GM23248 (cell line): ENCODE data around the gene WDR70. TPM values are rescaled to one million over a fixed set of nuclear protein-coding genes. Genes with fewer than 3 reads are reported as not detected.
"Not testable (repeated sequence)": the region's sequence is repeated elsewhere in the genome, so short reads cannot be mapped to it uniquely, and the experiment has no call there.

Experiments used
- DNase-seq: peaks from one replicate; pipeline ENCODE4 v3.0.0-alpha.2; 2015
- H2AFZ ChIP-seq: fragments of 200-600 bp; sonication (generic); 2 replicates; pipeline ENCODE4 v1.6.1; 2016; ENCODE audit warnings: antibody characterized with exemption
- H3F3A ChIP-seq: fragments of 200-600 bp; sonication (generic); 2 replicates; pipeline ENCODE4 v1.6.1; 2016; ENCODE audit warnings: mild to moderate bottlenecking, antibody characterized with exemption, mixed run types; ENCODE audit not compliant: insufficient read depth
- H3K27ac ChIP-seq: fragments of 200-600 bp; sonication (generic); 2 replicates; pipeline ENCODE4 v1.5.1; 2016; ENCODE audit warnings: mild to moderate bottlenecking
- H3K27me3 ChIP-seq: fragments of 200-600 bp; sonication (generic); replicated peaks from 2 replicates; pipeline ENCODE4 v1.6.1; 2016; ENCODE audit warnings: mild to moderate bottlenecking; ENCODE audit not compliant: insufficient read depth
- H3K36me3 ChIP-seq: fragments of 200-600 bp; sonication (generic); 2 replicates; pipeline ENCODE4 v1.6.1; 2016; ENCODE audit warnings: low read depth, mild to moderate bottlenecking
- H3K4me1 ChIP-seq: fragments of 200-600 bp; sonication (generic); 2 replicates; pipeline ENCODE4 v1.6.1; 2016; ENCODE audit warnings: mild to moderate bottlenecking; ENCODE audit not compliant: insufficient read depth
- H3K4me2 ChIP-seq: fragments of 200-600 bp; sonication (generic); one replicate; pipeline ENCODE4 v1.6.1; 2016; ENCODE audit warnings: mild to moderate bottlenecking; ENCODE audit not compliant: unreplicated experiment
- H3K4me3 ChIP-seq: fragments of 200-600 bp; sonication (generic); 2 replicates; pipeline ENCODE4 v1.5.1; 2016; ENCODE audit warnings: mild to moderate bottlenecking
- H3K79me2 ChIP-seq: fragments of 200-600 bp; sonication (generic); 2 replicates; pipeline ENCODE4 v1.6.1; 2016; ENCODE audit warnings: mild to moderate bottlenecking; ENCODE audit not compliant: insufficient read depth
- H3K9ac ChIP-seq: fragments of 200-600 bp; sonication (generic); 2 replicates; pipeline ENCODE4 v1.6.1; 2016; ENCODE audit warnings: mild to moderate bottlenecking
- H3K9me2 ChIP-seq: fragments of 200-600 bp; sonication (generic); 2 replicates; pipeline ENCODE4 v1.6.1; 2016; ENCODE audit warnings: mixed run types, mild to moderate bottlenecking, moderate library complexity; ENCODE audit not compliant: insufficient read depth
- H3K9me3 ChIP-seq: fragments of 200-600 bp; sonication (generic); one replicate; pipeline ENCODE4 v1.6.1; 2017; ENCODE audit warnings: low read depth
- H4K20me1 ChIP-seq: fragments of 200-600 bp; sonication (generic); 2 replicates; pipeline ENCODE4 v1.6.0; 2016; ENCODE audit not compliant: insufficient read depth
- EZH2 ChIP-seq: fragments of 200-600 bp; sonication (generic); IDR thresholded peaks from 2 replicates; pipeline ENCODE4 v1.6.1; 2018; ENCODE audit warnings: antibody characterized with exemption, mild to moderate bottlenecking; ENCODE audit not compliant: insufficient read depth, poor library complexity, severe bottlenecking
- EZH2phosphoT487 ChIP-seq: fragments of 200-600 bp; sonication (generic); IDR thresholded peaks from 2 replicates; pipeline ENCODE4 v1.6.1; 2018; ENCODE audit warnings: antibody characterized with exemption, moderate library complexity, mild to moderate bottlenecking, low read depth; ENCODE audit not compliant: insufficient read depth
- WGBS, 2 experiments: methylation state at CpG; one replicate each; pipeline ENCODE4 v1.1.6; 2015 to 2017; ENCODE audit warnings: low lambda C conversion rate in 2 of 2, low coverage in 1 of 2; ENCODE audit errors: missing lambda C conversion rate in 2 of 2; 5-methylcytosine and 5-hydroxymethylcytosine counted together
- in situ Hi-C: fragments of 300-500 bp; cut with MboI; formaldehyde crosslinking; loops from 2 replicates; pipeline ENCODE4 v1.15.0; 2020
- polyA plus RNA-seq: library from polyadenylated mRNA; unstranded; fragments of >200 nt; fragmentation: Nextera tagmentation; extraction: Ambion mirVana; gene quantifications from 2 replicates; pipeline ENCODE4 v1.2.1, GENCODE V29; 2016
- total RNA-seq: library from RNA; depleted of rRNA; stranded (reverse); fragments of >200 nt; shearing (Covaris generic); gene quantifications from 2 replicates; pipeline ENCODE4 v1.2.3, GENCODE V29; 2014

WDR70 gene
- total and polyA plus RNA-seq, 2 experiments from 2014 or later, result 20.8 to 24.9 TPM

DNA sequence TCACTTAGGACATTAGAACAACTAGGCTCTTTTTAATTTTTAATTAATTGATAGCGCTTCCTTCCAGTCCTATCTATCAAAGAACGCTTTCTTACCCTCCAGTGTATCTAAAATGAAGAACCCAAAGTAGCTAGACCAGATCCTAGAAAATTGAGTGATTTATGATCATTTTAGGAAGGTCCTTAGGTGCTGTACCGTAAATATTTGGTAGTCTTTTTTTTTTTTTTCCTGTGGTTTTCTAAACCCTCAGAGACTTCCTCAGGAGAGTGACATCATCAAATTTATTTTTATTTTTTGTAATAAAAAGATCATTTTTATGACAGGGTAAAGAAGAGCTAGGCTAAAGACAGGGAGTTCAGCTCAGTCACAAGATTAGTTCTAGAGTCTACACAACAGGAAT, 197.4 kb downstream of the WDR70 start:
- DNase-seq, result no peak
- Histone ChIP-seq H3K9ac (no peak overlapping the region), H3K4me1 (no peaks in the 10 kb centered on the region), H3K9me3 (no peaks in the 10 kb centered on the region), H3K36me3 (no peaks in the 10 kb centered on the region), H3K27ac (no peak overlapping the region), H3K9me2 (no peaks in the 10 kb centered on the region), H3F3A (no peaks in the 10 kb centered on the region), H4K20me1 (no peaks in the 10 kb centered on the region), H2AFZ (no peak overlapping the region), H3K27me3 (no peaks in the 10 kb centered on the region), H3K79me2 (no peaks in the 10 kb centered on the region), H3K4me3 (no peak overlapping the region), H3K4me2 (no peak overlapping the region)
- 91 to 92% methylated on average over 3 of the region's 3 CpGs for WGBS, 2 experiments
- in situ Hi-C loops, result no loop called here
- TF ChIP-seq EZH2 (no peak), EZH2phosphoT487 (no peak)

DNA sequence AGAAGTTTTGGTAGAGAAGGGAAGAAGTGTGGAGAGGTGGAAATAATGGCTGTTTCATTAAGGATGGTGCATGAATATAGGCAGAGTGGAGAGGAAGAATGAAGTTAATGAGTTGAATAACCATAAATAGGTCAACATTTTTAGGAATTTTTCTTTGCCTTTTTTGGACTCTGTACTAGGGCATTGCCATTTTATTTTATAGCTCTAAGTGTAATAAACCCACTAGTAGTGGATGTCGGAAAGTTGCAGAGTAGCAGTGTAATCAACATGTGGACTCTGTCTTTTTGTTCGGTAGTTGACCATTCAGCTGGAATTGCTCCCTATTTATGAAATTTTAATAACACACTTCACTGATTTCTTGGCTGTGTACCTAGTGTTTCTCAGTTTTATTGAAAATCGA, 199.1 kb downstream of the WDR70 start:
- no peak for DNase-seq
- TF ChIP-seq EZH2phosphoT487 (no peak), EZH2 (no peak)
- no peak overlapping the region for H3K4me2 ChIP-seq
- H3K36me3 ChIP-seq, result no peaks in the 10 kb centered on the region
- no peaks in the 10 kb centered on the region for H3K79me2 ChIP-seq
- in situ Hi-C loops, result no loop called here
- H3K4me1 ChIP-seq, result no peaks in the 10 kb centered on the region
- H2AFZ ChIP-seq, result no peak overlapping the region
- no peak overlapping the region for H3K4me3 ChIP-seq
- H3F3A ChIP-seq, result no peaks in the 10 kb centered on the region
- H3K9ac ChIP-seq, result no peak overlapping the region
- H3K9me2 ChIP-seq, result no peaks in the 10 kb centered on the region
- no peaks in the 10 kb centered on the region for H3K9me3 ChIP-seq
- no peaks in the 10 kb centered on the region for H4K20me1 ChIP-seq
- no peaks in the 10 kb centered on the region for H3K27me3 ChIP-seq
- no peak overlapping the region for H3K27ac ChIP-seq
- 63 to 67% methylated on average over 3 of the region's 3 CpGs for WGBS, 2 experiments

DNA sequence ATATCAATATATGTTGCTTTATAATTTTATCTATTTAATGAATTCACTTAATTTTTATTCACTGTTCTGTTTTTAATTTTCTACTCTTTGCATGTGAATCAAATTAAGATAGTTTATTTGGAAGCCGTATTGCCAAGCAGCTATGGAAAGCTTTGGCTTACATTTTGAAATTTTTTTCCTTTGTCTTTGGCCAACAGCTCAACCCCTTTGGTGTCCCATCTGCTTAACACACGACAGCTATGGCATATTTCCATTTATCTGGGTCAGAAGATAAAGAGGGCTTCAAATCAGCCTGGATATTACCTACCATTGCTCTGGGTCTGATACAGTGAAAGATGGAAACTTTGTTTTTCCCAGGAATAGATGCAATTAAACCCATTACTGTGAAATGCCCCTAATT, 201.0 kb downstream of the WDR70 start:
- Histone ChIP-seq H3K4me2 (no peak overlapping the region), H4K20me1 (no peaks in the 10 kb centered on the region), H3K27ac (no peak overlapping the region), H2AFZ (no peak overlapping the region), H3K4me1 (no peaks in the 10 kb centered on the region), H3F3A (no peaks in the 10 kb centered on the region), H3K36me3 (no peaks in the 10 kb centered on the region), H3K9me2 (no peaks in the 10 kb centered on the region), H3K27me3 (no peaks in the 10 kb centered on the region), H3K4me3 (no peak overlapping the region), H3K79me2 (no peaks in the 10 kb centered on the region), H3K9me3 (no peaks in the 10 kb centered on the region), H3K9ac (no peak overlapping the region)
- DNase-seq, result no peak
- in situ Hi-C loops, result no loop called here
- 54 to 56% methylated on average over 2 of the region's 2 CpGs for WGBS, 2 experiments
- TF ChIP-seq EZH2phosphoT487 (no peak), EZH2 (no peak)

DNA sequence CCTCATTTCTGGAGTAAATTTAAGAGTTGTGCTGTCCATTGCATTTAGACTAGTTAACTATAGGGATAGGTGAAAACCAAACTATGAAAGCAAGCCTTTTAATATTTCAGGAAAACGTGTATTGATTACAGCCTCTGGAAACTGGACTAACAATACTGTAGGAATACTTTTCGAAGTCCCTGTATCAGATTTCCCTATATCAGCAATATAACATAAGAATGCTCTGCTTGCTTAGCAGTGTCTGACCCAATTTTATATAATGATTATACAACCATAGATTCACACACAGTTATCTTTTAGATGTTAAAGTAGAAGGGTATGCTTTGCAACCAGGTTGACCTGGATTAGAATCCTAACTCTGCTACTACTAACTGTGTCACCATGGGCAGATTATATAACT, 203.1 kb downstream of the WDR70 start:
- in situ Hi-C loops, result no loop called here

DNA sequence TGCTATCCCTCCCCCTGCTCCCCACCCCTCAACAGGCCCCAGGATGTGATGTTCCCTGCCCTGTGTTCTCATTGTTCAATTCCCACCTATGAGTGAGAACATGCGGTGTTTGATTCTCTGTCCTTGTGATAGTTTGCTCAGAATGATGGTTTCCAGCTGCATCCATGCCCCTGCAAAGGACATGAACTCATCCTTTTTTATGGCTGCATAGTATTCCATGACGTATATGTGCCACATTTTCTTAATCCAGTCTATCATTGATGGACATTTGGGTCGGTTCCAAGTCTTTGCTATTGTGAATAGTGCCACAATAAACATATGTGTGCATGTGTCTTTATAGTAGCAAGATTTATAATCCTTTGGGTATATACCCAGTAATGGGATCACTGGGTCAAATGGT, 214.2 kb downstream of the WDR70 start:
- H3K79me2 ChIP-seq, H3K27ac ChIP-seq, H3F3A ChIP-seq, in situ Hi-C loops, H3K4me2 ChIP-seq, DNase-seq, H3K27me3 ChIP-seq, H4K20me1 ChIP-seq, H3K9ac ChIP-seq, H3K4me3 ChIP-seq, H2AFZ ChIP-seq, H3K9me3 ChIP-seq, H3K9me2 ChIP-seq, H3K36me3 ChIP-seq, H3K4me1 ChIP-seq: not testable (repeated sequence)
- WGBS, 2 experiments, result 93 to 96% methylated on average over 3 of the region's 3 CpGs

More for the DNA sequence above, 203.1 kb downstream of the WDR70 start:
- Histone ChIP-seq H3F3A (no peaks in the 10 kb centered on the region), H3K4me3 (no peak overlapping the region), H3K9me3 (no peaks in the 10 kb centered on the region), H3K4me2 (no peak overlapping the region), H2AFZ (no peak overlapping the region), H4K20me1 (no peaks in the 10 kb centered on the region), H3K9ac (no peak overlapping the region), H3K27ac (no peak overlapping the region), H3K36me3 (no peaks in the 10 kb centered on the region), H3K27me3 (no peaks in the 10 kb centered on the region), H3K4me1 (no peaks in the 10 kb centered on the region), H3K9me2 (no peaks in the 10 kb centered on the region), H3K79me2 (no peaks in the 10 kb centered on the region)
- WGBS, 2 experiments, result 78 to 89% methylated on average over 2 of the region's 2 CpGs
- no peak for DNase-seq
- TF ChIP-seq EZH2phosphoT487 (no peak), EZH2 (no peak)

DNA sequence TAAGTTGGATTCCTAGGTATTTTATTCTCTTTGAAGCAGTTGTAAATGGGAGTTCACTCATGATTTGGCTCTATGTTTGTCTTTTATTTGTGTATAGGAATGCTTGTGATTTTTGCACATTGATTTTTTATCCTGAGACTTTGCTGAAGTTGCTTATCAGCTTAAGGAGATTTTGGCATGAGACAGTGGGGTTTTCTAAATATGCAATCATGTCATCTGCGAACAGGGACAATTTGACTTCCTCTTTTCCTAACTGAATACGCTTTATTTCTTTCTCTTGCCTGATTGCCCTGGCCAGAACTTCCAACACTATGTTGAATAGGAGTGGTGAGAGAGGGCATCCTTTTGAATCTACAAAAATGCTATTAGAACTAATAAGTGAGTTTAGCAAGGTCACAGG, 215.7 kb downstream of the WDR70 start:
- H2AFZ ChIP-seq, H3K9me3 ChIP-seq, DNase-seq, H3K79me2 ChIP-seq, H3K27ac ChIP-seq, in situ Hi-C loops, H3F3A ChIP-seq, H4K20me1 ChIP-seq, H3K4me3 ChIP-seq, H3K9me2 ChIP-seq, H3K4me1 ChIP-seq, H3K9ac ChIP-seq, H3K27me3 ChIP-seq, H3K4me2 ChIP-seq, H3K36me3 ChIP-seq: not testable (repeated sequence)
- WGBS, 2 experiments, result 47 to 50% methylated on average over 2 of the region's 2 CpGs
